Activated CD8-positive, alpha-beta memory T cell treated with anti-CD3 and anti-CD28 coated beads, Interleukin-2, amount 10 ng/mL, durations not matched to agents 7 days and 5 days (primary cell): ENCODE results near the gene QSOX1. TPM values are rescaled to one million over a fixed set of nuclear protein-coding genes. Genes with fewer than 3 reads are reported as not detected.

Experiments
- ATAC-seq: fragments of 150-1000 bp; cut with Tn5 transposase; one replicate; pipeline ENCODE4 v1.10.0; 2021; ENCODE audit warnings: moderate library complexity
- CTCF ChIA-PET: fragments of 350-600 bp; sonication (Branson Sonifier 250); formaldehyde crosslinking; loops from one replicate; lab custom pipeline; 2021; ENCODE audit warnings: antibody characterized with exemption; lab: Charles Lee
- DNase-seq: peaks from one replicate; pipeline ENCODE4 v3.0.0-alpha.2; 2020
- H3K27ac Mint-ChIP-seq: one replicate; pipeline ENCODE4 v1.8.0; 2021; ENCODE audit warnings: mild to moderate bottlenecking, mixed read lengths
- H3K27me3 Mint-ChIP-seq: one replicate; pipeline ENCODE4 v1.8.0; 2021; ENCODE audit warnings: mixed read lengths
- H3K36me3 Mint-ChIP-seq: one replicate; pipeline ENCODE4 v1.8.0; 2021; ENCODE audit warnings: mild to moderate bottlenecking, mixed read lengths
- H3K4me1 Mint-ChIP-seq: one replicate; pipeline ENCODE4 v1.8.0; 2021; ENCODE audit warnings: mixed read lengths
- H3K4me3 Mint-ChIP-seq: one replicate; pipeline ENCODE4 v1.8.0; 2021; ENCODE audit warnings: mild to moderate bottlenecking, moderate library complexity, mixed read lengths
- H3K9me3 Mint-ChIP-seq: one replicate; pipeline ENCODE4 v1.8.0; 2022; ENCODE audit warnings: low read depth, mixed read lengths
- total RNA-seq, 2 experiments: library from RNA; stranded (reverse); gene quantifications; one replicate each; pipeline ENCODE4 v1.2.3, GENCODE V29; 2021

Gene QSOX1
- total RNA-seq, 2 experiments from 2014 or later, result 25.4 to 35.5 TPM

- Mint-ChIP-seq H3K27me3 (peaks cover 70% of the 10 kb centered on the region), H3K36me3 (peaks cover 1% of the 10 kb centered on the region), H3K4me1 (peaks cover 1% of the 10 kb centered on the region), H3K4me3 (no peak overlapping the region), H3K27ac (no peak overlapping the region), H3K9me3 (no peaks in the 10 kb centered on the region)
- DNase-seq (no peak), ATAC-seq (no peak)
- CTCF ChIA-PET, result interaction anchor here (0.7 kb wide), 1 partner anchor 11 kb away, joined by 3 read pairs; no protein-coding TSS in a partner anchor
Observed at GRCh38 chr1:180241716-180242544, 87.3 kb downstream of the QSOX1 start.

DNA sequence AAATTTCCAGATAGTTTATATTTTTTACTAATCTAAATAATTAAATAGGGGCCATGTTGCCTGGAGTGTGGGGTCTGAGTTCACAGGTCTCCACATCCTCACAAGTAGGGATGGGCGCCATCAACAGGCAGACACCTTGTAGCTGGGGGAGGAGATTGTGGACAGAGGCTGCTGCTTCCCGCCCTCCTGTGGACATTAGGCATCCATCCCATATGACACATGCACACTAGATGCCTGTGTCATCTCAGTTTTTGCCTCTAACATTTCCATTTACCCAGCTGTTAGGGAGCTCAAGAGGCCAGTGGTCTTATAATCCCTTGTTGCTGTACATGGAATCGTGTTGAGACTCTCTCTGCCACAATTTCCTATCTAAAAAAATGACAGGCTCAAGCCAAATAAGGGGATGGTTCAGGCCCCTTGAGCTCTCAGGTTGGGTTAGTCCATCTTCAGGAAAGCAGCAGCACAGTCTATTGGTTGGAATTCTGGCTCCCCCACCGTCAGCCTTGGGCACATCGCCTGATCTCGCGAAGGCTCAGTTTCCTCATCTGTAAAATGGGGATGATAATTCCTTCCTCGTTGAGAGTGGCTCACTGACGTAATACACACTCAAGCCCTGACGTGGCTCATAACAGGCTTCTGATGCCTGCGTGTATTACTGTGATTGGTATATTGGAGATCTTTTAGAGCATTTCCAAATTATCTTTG lies 89.0 kb downstream of the QSOX1 start:
- H3K4me3 Mint-ChIP-seq, result no peak overlapping the region
- CTCF ChIA-PET, result interaction anchor here (1.0 kb wide), 1 partner anchor 9 kb away, joined by 4 read pairs; no protein-coding TSS in a partner anchor
- ATAC-seq, result no peak
- H3K9me3 Mint-ChIP-seq, result no peaks in the 10 kb centered on the region
- no peaks in the 10 kb centered on the region for H3K36me3 Mint-ChIP-seq
- peaks cover 54% of the 10 kb centered on the region for H3K27me3 Mint-ChIP-seq
- H3K27ac Mint-ChIP-seq, result no peak overlapping the region
- no peak for DNase-seq
- peaks cover 10% of the 10 kb centered on the region for H3K4me1 Mint-ChIP-seq

- H3K36me3 Mint-ChIP-seq, result no peaks in the 10 kb centered on the region
Observed at GRCh38 chr1:180244840-180245239, 90.2 kb downstream of the QSOX1 start.

DNA sequence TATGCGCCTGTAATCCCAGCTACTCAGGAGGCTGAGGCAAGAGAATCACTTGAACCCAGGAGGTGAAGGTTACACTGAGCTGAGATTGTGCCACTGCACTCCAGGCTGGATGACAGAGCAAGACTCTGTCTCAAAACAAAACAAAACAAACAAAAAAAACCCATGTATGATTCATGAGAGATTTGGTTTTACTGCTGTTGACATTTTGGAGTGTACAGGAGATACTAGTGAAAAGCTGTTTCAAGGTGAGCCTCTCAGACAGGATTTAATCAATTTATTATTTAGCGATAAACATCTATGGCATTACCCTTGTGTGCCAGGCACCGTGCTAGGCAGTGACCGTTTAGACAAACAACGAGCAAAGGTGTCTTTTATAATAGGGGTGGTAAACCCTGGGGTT lies 91.9 kb downstream of the QSOX1 start:
- peaks cover 25% of the 10 kb centered on the region for H3K27me3 Mint-ChIP-seq

More at GRCh38 chr1:180244840-180245239, 90.2 kb downstream of the QSOX1 start:
- Mint-ChIP-seq H3K4me3 (no peak overlapping the region), H3K27me3 (peaks cover 42% of the 10 kb centered on the region), H3K9me3 (no peaks in the 10 kb centered on the region), H3K4me1 (peaks cover 10% of the 10 kb centered on the region), H3K27ac (no peak overlapping the region)
- CTCF ChIA-PET, result no interaction called here
- DNase-seq, result no peak
- ATAC-seq, result no peak

GRCh38 chr1:180247061-180247460 lies 92.4 kb downstream of the QSOX1 start:
- Mint-ChIP-seq H3K9me3 (no peaks in the 10 kb centered on the region), H3K4me1 (peaks cover 10% of the 10 kb centered on the region), H3K36me3 (no peaks in the 10 kb centered on the region), H3K27ac (no peak overlapping the region), H3K4me3 (no peak overlapping the region), H3K27me3 (peaks cover 22% of the 10 kb centered on the region)
- CTCF ChIA-PET, result interaction anchor here (0.9 to 1.7 kb wide), 2 partner anchors 59 to 169 kb away, joined by 3 to 5 read pairs; no protein-coding TSS in a partner anchor
- ATAC-seq, result no peak
- DNase-seq, result no peak

More for the DNA sequence above, 91.9 kb downstream of the QSOX1 start:
- no peak overlapping the region for H3K27ac Mint-ChIP-seq
- no peak for ATAC-seq
- no peaks in the 10 kb centered on the region for H3K36me3 Mint-ChIP-seq
- peaks cover 10% of the 10 kb centered on the region for H3K4me1 Mint-ChIP-seq
- no peak for DNase-seq
- no peaks in the 10 kb centered on the region for H3K9me3 Mint-ChIP-seq
- H3K4me3 Mint-ChIP-seq, result no peak overlapping the region
- CTCF ChIA-PET, result interaction anchor here (0.9 kb wide), 1 partner anchor 58 kb away, joined by 3 read pairs; no protein-coding TSS in a partner anchor

DNA sequence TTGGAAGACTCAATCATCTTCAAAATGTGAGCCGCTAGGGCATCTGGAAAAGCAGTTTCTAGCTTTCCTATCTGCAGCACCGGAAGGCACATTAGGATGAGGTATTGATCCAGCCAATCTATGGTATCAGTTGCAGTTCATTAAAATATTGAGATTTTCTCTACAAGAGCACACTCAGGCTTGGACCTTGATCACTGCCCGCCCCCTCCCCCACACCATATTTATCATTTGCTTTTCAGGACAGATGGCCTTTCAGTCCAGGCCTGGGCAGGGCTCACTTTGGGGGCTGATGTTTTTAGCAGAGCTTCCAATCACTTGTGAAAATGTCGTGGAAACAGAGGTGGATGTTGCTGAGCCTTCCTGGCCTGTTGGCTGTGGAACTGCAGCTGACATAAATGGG lies 92.9 kb downstream of the QSOX1 start:
- Mint-ChIP-seq H3K4me3 (no peak overlapping the region), H3K4me1 (peaks cover 10% of the 10 kb centered on the region), H3K27ac (no peak overlapping the region), H3K36me3 (no peaks in the 10 kb centered on the region), H3K9me3 (no peaks in the 10 kb centered on the region), H3K27me3 (peaks cover 17% of the 10 kb centered on the region)
- CTCF ChIA-PET, result interaction anchor here (0.9 to 1.7 kb wide), 3 partner anchors 38 to 168 kb away, joined by 3 to 5 read pairs (median 3); no protein-coding TSS in a partner anchor
- ATAC-seq (no peak), DNase-seq (no peak)

DNA sequence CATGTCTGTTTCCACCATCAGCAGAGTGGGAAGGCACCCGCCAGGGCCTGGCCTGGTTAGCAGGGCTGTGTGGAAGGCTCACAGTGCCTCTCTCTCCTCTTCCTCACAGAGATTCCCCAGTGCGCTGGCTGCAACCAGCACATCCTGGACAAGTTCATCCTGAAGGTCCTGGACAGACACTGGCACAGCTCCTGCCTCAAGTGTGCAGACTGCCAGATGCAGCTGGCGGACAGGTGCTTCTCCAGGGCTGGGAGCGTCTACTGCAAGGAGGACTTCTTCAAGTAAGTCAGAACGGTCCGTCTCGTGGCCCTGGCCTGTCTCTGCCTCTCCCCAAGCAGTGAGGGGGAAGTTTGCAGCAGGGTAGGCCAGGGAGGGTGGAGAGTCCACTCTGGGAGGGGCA lies 93.5 kb downstream of the QSOX1 start:
- H3K27ac Mint-ChIP-seq, result no peak overlapping the region
- no peaks in the 10 kb centered on the region for H3K36me3 Mint-ChIP-seq
- H3K4me3 Mint-ChIP-seq, result no peak overlapping the region
- H3K27me3 Mint-ChIP-seq, result peaks cover 12% of the 10 kb centered on the region
- peaks cover 10% of the 10 kb centered on the region for H3K4me1 Mint-ChIP-seq
- DNase-seq (no peak), ATAC-seq (no peak)
- CTCF ChIA-PET, result interaction anchor here (0.9 to 1.7 kb wide), 3 partner anchors 37 to 168 kb away, joined by 3 to 5 read pairs (median 3); no protein-coding TSS in a partner anchor
- no peaks in the 10 kb centered on the region for H3K9me3 Mint-ChIP-seq

- ATAC-seq, result no peak
- H3K36me3 Mint-ChIP-seq, result no peaks in the 10 kb centered on the region
- no peak for DNase-seq
- no peaks in the 10 kb centered on the region for H3K9me3 Mint-ChIP-seq
- no peak overlapping the region for H3K27ac Mint-ChIP-seq
- H3K4me3 Mint-ChIP-seq, result no peak overlapping the region
- CTCF ChIA-PET, result interaction anchor here (0.7 to 1.7 kb wide), 3 partner anchors 70 to 229 kb away, joined by 3 to 5 read pairs (median 3); no protein-coding TSS in a partner anchor
- peaks cover 10% of the 10 kb centered on the region for H3K4me1 Mint-ChIP-seq
- H3K27me3 Mint-ChIP-seq, result peaks cover 6% of the 10 kb centered on the region
Observed at GRCh38 chr1:180248731-180249681, 94.3 kb downstream of the QSOX1 start.

GRCh38 chr1:180249725-180250498 lies 95.2 kb downstream of the QSOX1 start:
- H3K4me3 Mint-ChIP-seq, result no peak overlapping the region
- DNase-seq, result no peak
- H3K27ac Mint-ChIP-seq, result no peak overlapping the region
- H3K4me1 Mint-ChIP-seq, result peaks cover 10% of the 10 kb centered on the region
- no peaks in the 10 kb centered on the region for H3K9me3 Mint-ChIP-seq
- CTCF ChIA-PET, result interaction anchor here (0.7 to 1.2 kb wide), 2 partner anchors 70 to 228 kb away, joined by 3 read pairs; no protein-coding TSS in a partner anchor
- H3K36me3 Mint-ChIP-seq, result no peaks in the 10 kb centered on the region
- ATAC-seq, result no peak
- H3K27me3 Mint-ChIP-seq, result peaks cover 3% of the 10 kb centered on the region

GRCh38 chr1:180250499-180250770 lies 95.8 kb downstream of the QSOX1 start:
- Mint-ChIP-seq H3K9me3 (no peaks in the 10 kb centered on the region), H3K27ac (no peak overlapping the region), H3K27me3 (no peaks in the 10 kb centered on the region), H3K36me3 (no peaks in the 10 kb centered on the region), H3K4me1 (peaks cover 10% of the 10 kb centered on the region), H3K4me3 (no peak overlapping the region)
- no peak for DNase-seq
- ATAC-seq, result no peak
- CTCF ChIA-PET, result no interaction called here

GRCh38 chr1:180250883-180251509 lies 96.3 kb downstream of the QSOX1 start:
- Mint-ChIP-seq H3K27me3 (no peaks in the 10 kb centered on the region), H3K4me3 (no peak overlapping the region), H3K9me3 (no peaks in the 10 kb centered on the region), H3K27ac (no peak overlapping the region), H3K36me3 (no peaks in the 10 kb centered on the region), H3K4me1 (peaks cover 10% of the 10 kb centered on the region)
- CTCF ChIA-PET, result interaction anchor here (1.0 to 3.0 kb wide), 2 partner anchors 63 to 164 kb away, joined by 4 to 25 read pairs; no protein-coding TSS in a partner anchor
- DNase-seq, result no peak
- ATAC-seq, result no peak
